Measurements from ENCODE around the gene CSF1R. TPM values are rescaled to one million over a fixed set of nuclear protein-coding genes. Genes with fewer than 3 reads are reported as not detected.

CSF1R gene
- total and polyA plus RNA-seq, 8 donors, result 3.0 to 235 (median 25.2) TPM

- H3K27me3 ChIP-seq, result no peaks in the 10 kb centered on the region
- H3K4me3 ChIP-seq, result no peak overlapping the region
- peaks cover 0 to 5% (median 2%) of the 10 kb centered on the region in 4 donors for H3K36me3 ChIP-seq
- no peak for TF ChIP-seq CTCF (IDR thresholded peaks at IDR 0.05)
- H3K4me1 ChIP-seq, result peaks cover 0 to 13% (median 0%) of the 10 kb centered on the region in 4 donors
- WGBS, 5 donors, result 90 to 95% (median 93%) methylated on average over 9 to 12 of the region's 12 CpGs
- no peak for DNase-seq
- no peak overlapping the region for H3K27ac ChIP-seq
- H3K9me3 ChIP-seq, result no peaks in the 10 kb centered on the region
- intact Hi-C loops (cut with DNase I; ENCODE audit: low total_unique reads), result no loop called here
These were observed 24.8 kb downstream of the CSF1R start for GRCh38 chr5:150061538-150061995.

- no peak for TF ChIP-seq POLR2A (IDR thresholded peaks at IDR 0.05)
- TF ChIP-seq POLR2AphosphoS5 (IDR thresholded peaks at IDR 0.05), result no peak
- TF ChIP-seq CTCF (IDR thresholded peaks at IDR 0.05), result no peak
- no peak for TF ChIP-seq EP300 (IDR thresholded peaks at IDR 0.05)
- intact Hi-C loops (cut with DNase I; ENCODE audit: low total_unique reads), result no loop called here
- Histone ChIP-seq H3K9me3 (no peaks in the 10 kb centered on the region), H3K27me3 (no peaks in the 10 kb centered on the region), H3K27ac (no peak overlapping the region), H3K4me1 (peaks cover 0 to 2% (median 0%) of the 10 kb centered on the region in 4 donors), H3K36me3 (peaks cover 0 to 15% (median 10%) of the 10 kb centered on the region in 4 donors), H3K4me3 (no peak overlapping the region)
- 79 to 89% (median 83%) methylated on average over 7 of the region's 7 CpGs for WGBS, 5 donors
- no peak for DNase-seq
These were observed 25.9 kb downstream of the CSF1R start for GRCh38 chr5:150060471-150060870.

GRCh38 chr5:150059623-150060022 is 26.7 kb downstream of the CSF1R start:
- Histone ChIP-seq H3K27ac (no peak overlapping the region), H3K27me3 (no peaks in the 10 kb centered on the region), H3K4me3 (no peak overlapping the region), H3K9me3 (no peaks in the 10 kb centered on the region), H3K36me3 (peaks cover under 1 to 24% (median 19%) of the 10 kb centered on the region in 4 donors), H3K4me1 (no peaks in the 10 kb centered on the region)
- no peak for TF ChIP-seq EP300 (IDR thresholded peaks at IDR 0.05)
- no peak for TF ChIP-seq POLR2AphosphoS5 (IDR thresholded peaks at IDR 0.05)
- no peak for TF ChIP-seq POLR2A (IDR thresholded peaks at IDR 0.05)
- no peak for TF ChIP-seq CTCF (IDR thresholded peaks at IDR 0.05)
- no peak for DNase-seq
- intact Hi-C loops (cut with DNase I; ENCODE audit: low total_unique reads), result no loop called here
- WGBS, 5 donors, result 82 to 93% (median 88%) methylated on average over 11 of the region's 11 CpGs

- WGBS, 5 donors, result 76 to 95% (median 88%) methylated on average over 6 of the region's 6 CpGs
- intact Hi-C loops (cut with DNase I; ENCODE audit: low total_unique reads), result no loop called here
- no peak overlapping the region for H3K4me3 ChIP-seq
- H3K9me3 ChIP-seq, result no peaks in the 10 kb centered on the region
- H3K27ac ChIP-seq, result peak overlapping the region in 1 of 5 donors; percentile 1
- DNase-seq, result peak in 1 of 2 donors; percentile 58
- no peak for TF ChIP-seq POLR2A (IDR thresholded peaks at IDR 0.05)
- TF ChIP-seq POLR2AphosphoS5 (IDR thresholded peaks at IDR 0.05), result no peak
- no peak for TF ChIP-seq EP300 (IDR thresholded peaks at IDR 0.05)
- TF ChIP-seq CTCF (IDR thresholded peaks at IDR 0.05), result no peak
- peaks cover 10 to 34% (median 29%) of the 10 kb centered on the region in 4 donors for H3K36me3 ChIP-seq
- H3K4me1 ChIP-seq, result no peaks in the 10 kb centered on the region
- no peaks in the 10 kb centered on the region for H3K27me3 ChIP-seq
These were observed 27.8 kb downstream of the CSF1R start for GRCh38 chr5:150058480-150059126.

Data from stomach (tissue), 9 donors.